WTC11 (cell line): ENCODE data around the gene PI3. TPM values are rescaled to one million over a fixed set of nuclear protein-coding genes. Genes with fewer than 3 reads are reported as not detected.

ENCODE experiments used
- ATAC-seq: fragments of 200-7000 bp; cut with Tn5 transposase; 2 replicates; pipeline ENCODE4 v1.10.0; 2021; ENCODE audit warnings: mild to moderate bottlenecking, moderate library complexity
- CTCF ChIA-PET: fragments of 300-600 bp; sonication (Branson Sonifier 250); formaldehyde crosslinking; loops from one replicate; lab custom pipeline; 2021; ENCODE audit warnings: antibody characterized with exemption; lab: Charles Lee
- POLR2A ChIA-PET: fragments of 350-600 bp; sonication (Branson Sonifier 250); formaldehyde crosslinking; loops from one replicate; lab custom pipeline; 2021; ENCODE audit warnings: antibody characterized with exemption; lab: Charles Lee
- DNase-seq: peaks from one replicate; pipeline ENCODE4 v3.0.0; 2021; ENCODE audit warnings: low spot score
- H3K27ac Mint-ChIP-seq: 2 replicates; pipeline ENCODE4 v1.8.0; 2021; ENCODE audit warnings: mixed read lengths
- H3K27me3 Mint-ChIP-seq: 2 replicates; pipeline ENCODE4 v1.8.0; 2021; ENCODE audit warnings: low read depth, mild to moderate bottlenecking, moderate library complexity, mixed read lengths
- H3K36me3 Mint-ChIP-seq: 2 replicates; pipeline ENCODE4 v1.8.0; 2021; ENCODE audit warnings: mixed read lengths
- H3K4me1 Mint-ChIP-seq: 2 replicates; pipeline ENCODE4 v1.8.0; 2022; ENCODE audit warnings: mixed read lengths
- H3K4me3 Mint-ChIP-seq: 2 replicates; pipeline ENCODE4 v1.8.0; 2021; ENCODE audit warnings: mild to moderate bottlenecking, moderate library complexity, mixed read lengths
- H3K9me3 Mint-ChIP-seq: 2 replicates; pipeline ENCODE4 v1.8.0; 2021; ENCODE audit warnings: mixed read lengths
- ARID4B ChIP-seq: sonication (generic); formaldehyde crosslinking; IDR thresholded peaks from 2 replicates; pipeline ENCODE4 v1.8.0; 2023; ENCODE audit warnings: missing genetic modification reagents, mild to moderate bottlenecking, borderline replicate concordance
- CDX4 ChIP-seq: fragments of 250-450 bp; sonication (Bioruptor Pico); IDR thresholded peaks from 2 replicates; pipeline ENCODE4 v1.9.0; 2021; ENCODE audit warnings: moderate library complexity, mild to moderate bottlenecking, inconsistent platforms, borderline replicate concordance
- CREB1 ChIP-seq: sonication (generic); formaldehyde crosslinking; IDR thresholded peaks from 2 replicates; pipeline ENCODE4 v1.8.0; 2023; ENCODE audit warnings: mild to moderate bottlenecking, missing genetic modification reagents
- E2F1 ChIP-seq: sonication (generic); formaldehyde crosslinking; IDR thresholded peaks from 2 replicates; pipeline ENCODE4 v1.8.0; 2022; ENCODE audit warnings: mild to moderate bottlenecking, missing genetic modification reagents
- ESRRA ChIP-seq: sonication (generic); formaldehyde crosslinking; IDR thresholded peaks from 2 replicates; pipeline ENCODE4 v1.8.1; 2022; ENCODE audit warnings: mild to moderate bottlenecking, missing genetic modification reagents, borderline replicate concordance
- FOXP1 ChIP-seq: sonication (generic); formaldehyde crosslinking; IDR thresholded peaks from 2 replicates; pipeline ENCODE4 v1.8.0; 2022; ENCODE audit warnings: missing genetic modification reagents, mild to moderate bottlenecking, moderate library complexity, borderline replicate concordance
- JUN ChIP-seq: sonication (generic); formaldehyde crosslinking; IDR thresholded peaks from 2 replicates; pipeline ENCODE4 v1.8.0; 2023; ENCODE audit warnings: mild to moderate bottlenecking, missing genetic modification reagents
- MYBL2 ChIP-seq: sonication (generic); formaldehyde crosslinking; IDR thresholded peaks from 2 replicates; pipeline ENCODE4 v1.8.1; 2023; ENCODE audit warnings: mild to moderate bottlenecking, moderate library complexity, missing genetic modification reagents
- NFATC4 ChIP-seq: fragments of 250-450 bp; sonication (Bioruptor Pico); IDR thresholded peaks from 2 replicates; pipeline ENCODE4 v1.9.0; 2021; ENCODE audit warnings: mild to moderate bottlenecking
- NR1H2 ChIP-seq: sonication (generic); formaldehyde crosslinking; IDR thresholded peaks from 2 replicates; pipeline ENCODE4 v1.9.0; 2021; ENCODE audit warnings: mild to moderate bottlenecking, moderate library complexity, missing genetic modification reagents
- PRRX2 ChIP-seq: fragments of 250-450 bp; sonication (Bioruptor Pico); IDR thresholded peaks from 2 replicates; pipeline ENCODE4 v1.8.0; 2021; ENCODE audit warnings: mild to moderate bottlenecking
- RELA ChIP-seq: sonication (generic); formaldehyde crosslinking; IDR thresholded peaks from 2 replicates; pipeline ENCODE4 v1.8.1; 2022; ENCODE audit warnings: missing genetic modification reagents, mild to moderate bottlenecking, borderline replicate concordance
- RORB ChIP-seq: fragments of 250-450 bp; sonication (Bioruptor Pico); IDR thresholded peaks from 2 replicates; pipeline ENCODE4 v1.9.0; 2021; ENCODE audit warnings: mild to moderate bottlenecking
- SOX15 ChIP-seq: fragments of 250-450 bp; sonication (Bioruptor Pico); IDR thresholded peaks from 2 replicates; pipeline ENCODE4 v1.9.0; 2021; ENCODE audit warnings: mild to moderate bottlenecking
- ZBTB21 ChIP-seq: sonication (generic); formaldehyde crosslinking; IDR thresholded peaks from 2 replicates; pipeline ENCODE4 v1.8.1; 2023; ENCODE audit warnings: mild to moderate bottlenecking, missing genetic modification reagents, borderline replicate concordance
- ZSCAN18 ChIP-seq: fragments of 250-450 bp; sonication (Bioruptor Pico); IDR thresholded peaks from 2 replicates; pipeline ENCODE4 v2.1.2; 2022; ENCODE audit warnings: mild to moderate bottlenecking, moderate library complexity
- total RNA-seq: library from RNA; stranded (reverse); gene quantifications from 3 replicates; pipeline ENCODE4 v1.2.3, GENCODE V29; 2021
- TF ChIP-seq, protein P1 (sequence below): sonication (generic); formaldehyde crosslinking; IDR thresholded peaks from 2 replicates; pipeline ENCODE4 v1.8.1; 2023; ENCODE audit warnings: mild to moderate bottlenecking, missing genetic modification reagents
- TF ChIP-seq, protein P2 (sequence below): sonication (generic); formaldehyde crosslinking; IDR thresholded peaks from 2 replicates; pipeline ENCODE4 v1.8.1; 2023; ENCODE audit warnings: mild to moderate bottlenecking, missing genetic modification reagents

PI3 gene
- total RNA-seq, 1 experiment from 2014 or later, result not detected

DNA sequence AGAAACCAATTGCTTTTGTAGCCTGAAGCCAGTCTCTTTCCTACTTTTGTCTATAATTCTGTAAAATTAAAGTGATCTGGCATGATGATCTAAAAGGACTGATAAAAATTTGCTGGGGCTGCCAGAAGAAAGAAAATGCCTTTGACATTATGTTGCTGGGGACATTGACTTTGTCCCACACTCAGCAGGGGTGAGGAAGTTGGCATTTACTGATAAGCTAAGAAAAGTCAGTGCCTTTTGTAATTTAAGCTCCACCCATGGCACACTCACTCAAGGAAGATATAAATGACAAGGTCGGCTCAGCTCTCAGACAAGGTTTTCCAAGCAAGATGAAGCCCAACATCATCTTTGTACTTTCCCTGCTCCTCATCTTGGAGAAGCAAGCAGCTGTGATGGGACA lies 32.0 kb downstream of the PI3 start, which contains the start of gene SEMG1:
Gene SEMG1 (plus strand): TSS at position 309 of the 400 bp plus-strand sequence. CDS start 21 bp downstream, at position 330.
- Mint-ChIP-seq H3K4me1 (peaks cover 48% of the 10 kb centered on the region), H3K27ac (no peak within 1 kb of the TSS), H3K27me3 (peaks cover 14% of the 10 kb centered on the region), H3K9me3 (peaks cover 23% of the 10 kb centered on the region), H3K36me3 (peaks cover 2% of the 10 kb centered on the region; the same call in 1 of the 2 replicates)
- ATAC-seq, result no peak
- DNase-seq, result no peak
- TF ChIP-seq CREB1 (CRISPR knock-in tag) (no peak), ZSCAN18 (no peak), RORB (no peak), E2F1 (no peak), SOX15 (no peak), CDX4 (CRISPR knock-in tag) (no peak), NFATC4 (CRISPR knock-in tag) (no peak), RELA (CRISPR knock-in tag) (no peak), ESRRA (no peak), PRRX2 (no peak), FOXP1 (CRISPR knock-in tag) (no peak), ZBTB21 (CRISPR knock-in tag) (no peak), ARID4B (CRISPR knock-in tag) (no peak), JUN (CRISPR knock-in tag) (no peak), NR1H2 (CRISPR knock-in tag) (no peak), MYBL2 (no peak)
- TF ChIP-seq, protein P1, sequence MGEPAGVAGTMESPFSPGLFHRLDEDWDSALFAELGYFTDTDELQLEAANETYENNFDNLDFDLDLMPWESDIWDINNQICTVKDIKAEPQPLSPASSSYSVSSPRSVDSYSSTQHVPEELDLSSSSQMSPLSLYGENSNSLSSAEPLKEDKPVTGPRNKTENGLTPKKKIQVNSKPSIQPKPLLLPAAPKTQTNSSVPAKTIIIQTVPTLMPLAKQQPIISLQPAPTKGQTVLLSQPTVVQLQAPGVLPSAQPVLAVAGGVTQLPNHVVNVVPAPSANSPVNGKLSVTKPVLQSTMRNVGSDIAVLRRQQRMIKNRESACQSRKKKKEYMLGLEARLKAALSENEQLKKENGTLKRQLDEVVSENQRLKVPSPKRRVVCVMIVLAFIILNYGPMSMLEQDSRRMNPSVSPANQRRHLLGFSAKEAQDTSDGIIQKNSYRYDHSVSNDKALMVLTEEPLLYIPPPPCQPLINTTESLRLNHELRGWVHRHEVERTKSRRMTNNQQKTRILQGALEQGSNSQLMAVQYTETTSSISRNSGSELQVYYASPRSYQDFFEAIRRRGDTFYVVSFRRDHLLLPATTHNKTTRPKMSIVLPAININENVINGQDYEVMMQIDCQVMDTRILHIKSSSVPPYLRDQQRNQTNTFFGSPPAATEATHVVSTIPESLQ, result no peak
- TF ChIP-seq, protein P2, sequence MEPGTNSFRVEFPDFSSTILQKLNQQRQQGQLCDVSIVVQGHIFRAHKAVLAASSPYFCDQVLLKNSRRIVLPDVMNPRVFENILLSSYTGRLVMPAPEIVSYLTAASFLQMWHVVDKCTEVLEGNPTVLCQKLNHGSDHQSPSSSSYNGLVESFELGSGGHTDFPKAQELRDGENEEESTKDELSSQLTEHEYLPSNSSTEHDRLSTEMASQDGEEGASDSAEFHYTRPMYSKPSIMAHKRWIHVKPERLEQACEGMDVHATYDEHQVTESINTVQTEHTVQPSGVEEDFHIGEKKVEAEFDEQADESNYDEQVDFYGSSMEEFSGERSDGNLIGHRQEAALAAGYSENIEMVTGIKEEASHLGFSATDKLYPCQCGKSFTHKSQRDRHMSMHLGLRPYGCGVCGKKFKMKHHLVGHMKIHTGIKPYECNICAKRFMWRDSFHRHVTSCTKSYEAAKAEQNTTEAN, result no peak
- TF ChIP-seq, all 79 proteins: peak for 0
- ChIA-PET CTCF (interaction anchor here (0.6 to 2.5 kb wide), 8 partner anchors 19 to 479 kb away, joined by 3 to 12 read pairs (median 4); no protein-coding TSS in a partner anchor), POLR2A (interaction anchor here (0.6 kb wide), 1 partner anchor 60 kb away, joined by 3 read pairs; no protein-coding TSS in a partner anchor)
- H3K4me3 Mint-ChIP-seq, result no peak within 1 kb of the TSS
